HG02798 (cell line): ENCODE results near the gene NPY4R.
"Not testable (repeated sequence)": the region's sequence is repeated elsewhere in the genome, so short reads cannot be mapped to it uniquely, and the experiment has no call there.

Experiments used
- ATAC-seq: cut with Tn5 transposase; IDR thresholded peaks from one replicate; pipeline ENCODE4 v1.9.1; 2021; ENCODE audit warnings: mild to moderate bottlenecking; ENCODE audit not compliant: unreplicated experiment, poor library complexity

Gene NPY4R

GRCh38 chr10:46459579-46459978 is 6.2 kb downstream of the NPY4R start:
- ATAC-seq, result not testable (repeated sequence)

- ATAC-seq, result not testable (repeated sequence)
Observed at GRCh38 chr10:46457071-46457470, 8.7 kb downstream of the NPY4R start.

DNA sequence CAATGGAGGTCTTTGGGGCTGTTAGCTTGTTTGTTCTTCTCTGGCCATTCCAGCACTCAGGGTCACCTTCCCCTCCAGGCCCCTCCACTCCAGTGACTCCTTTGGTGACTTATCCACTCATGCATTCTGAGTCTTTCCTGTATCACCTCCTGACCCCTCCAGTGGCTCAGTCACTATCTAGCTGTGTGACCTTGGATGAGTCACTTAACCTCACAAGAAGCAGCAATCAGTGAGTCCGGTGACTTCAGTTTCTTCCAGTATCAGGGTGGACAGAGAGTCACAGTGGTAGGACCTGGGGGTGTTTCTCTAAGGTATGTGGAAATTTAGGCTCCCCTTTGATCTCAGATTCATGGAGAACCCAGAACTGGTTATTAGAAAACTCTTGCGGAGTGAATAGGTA is 9.8 kb downstream of the NPY4R start:
- not testable (repeated sequence) for ATAC-seq

GRCh38 chr10:46451365-46451764 is 14.4 kb downstream of the NPY4R start:
- not testable (repeated sequence) for ATAC-seq

GRCh38 chr10:46450829-46451228 is 14.9 kb downstream of the NPY4R start:
- ATAC-seq, result not testable (repeated sequence)

DNA sequence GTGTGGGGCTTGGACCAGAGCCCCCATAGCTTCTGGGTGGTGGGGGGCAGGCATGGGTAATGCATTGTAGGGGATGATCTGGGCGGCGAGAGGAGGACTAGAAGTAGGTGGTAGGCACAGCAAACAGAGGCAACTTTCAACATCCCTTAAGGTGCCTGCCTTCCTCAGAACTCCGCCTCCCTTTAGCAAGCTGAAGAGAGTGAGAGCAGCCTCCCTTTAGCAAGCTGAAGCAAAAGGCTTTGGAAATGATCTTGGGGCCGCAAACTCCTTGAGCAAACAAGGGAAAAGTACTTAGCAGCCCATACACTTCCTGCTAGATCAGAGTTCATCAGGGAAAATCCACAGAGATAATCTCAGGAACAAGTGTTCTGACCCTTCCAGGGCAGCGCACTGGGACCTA is 18.3 kb downstream of the NPY4R start:
- ATAC-seq, result not testable (repeated sequence)

- peak; percentile 75 for ATAC-seq
Observed at GRCh38 chr10:46445389-46446122, 20.2 kb downstream of the NPY4R start.

GRCh38 chr10:46443422-46443821 is 22.3 kb downstream of the NPY4R start:
- not testable (repeated sequence) for ATAC-seq

GRCh38 chr10:46442706-46443275 is 23.0 kb downstream of the NPY4R start:
- ATAC-seq, result not testable (repeated sequence)

GRCh38 chr10:46441837-46442278 is 23.9 kb downstream of the NPY4R start:
- not testable (repeated sequence) for ATAC-seq

DNA sequence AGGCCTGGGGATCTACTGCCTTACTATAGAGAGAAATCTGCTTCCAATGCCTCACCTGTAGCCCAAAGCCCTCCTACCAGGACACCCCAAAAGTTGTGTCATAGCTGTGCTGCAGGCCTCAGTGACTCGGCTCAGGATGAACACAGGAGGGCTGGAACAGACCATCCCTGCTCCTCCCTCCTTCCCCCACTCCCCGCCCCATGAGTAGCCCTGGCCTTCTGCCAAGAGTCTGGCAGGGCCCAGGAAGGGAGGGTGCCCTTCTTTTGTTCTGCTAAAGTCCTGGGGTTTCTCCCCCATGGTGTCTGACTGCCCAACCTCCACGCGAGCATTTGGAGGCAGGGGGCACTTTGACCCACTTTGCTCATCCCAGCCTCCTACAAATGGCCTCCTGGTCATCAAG is 24.8 kb downstream of the NPY4R start:
- ATAC-seq, result not testable (repeated sequence)

- ATAC-seq, result not testable (repeated sequence)
Observed at GRCh38 chr10:46423550-46423949, 42.2 kb downstream of the NPY4R start.

DNA sequence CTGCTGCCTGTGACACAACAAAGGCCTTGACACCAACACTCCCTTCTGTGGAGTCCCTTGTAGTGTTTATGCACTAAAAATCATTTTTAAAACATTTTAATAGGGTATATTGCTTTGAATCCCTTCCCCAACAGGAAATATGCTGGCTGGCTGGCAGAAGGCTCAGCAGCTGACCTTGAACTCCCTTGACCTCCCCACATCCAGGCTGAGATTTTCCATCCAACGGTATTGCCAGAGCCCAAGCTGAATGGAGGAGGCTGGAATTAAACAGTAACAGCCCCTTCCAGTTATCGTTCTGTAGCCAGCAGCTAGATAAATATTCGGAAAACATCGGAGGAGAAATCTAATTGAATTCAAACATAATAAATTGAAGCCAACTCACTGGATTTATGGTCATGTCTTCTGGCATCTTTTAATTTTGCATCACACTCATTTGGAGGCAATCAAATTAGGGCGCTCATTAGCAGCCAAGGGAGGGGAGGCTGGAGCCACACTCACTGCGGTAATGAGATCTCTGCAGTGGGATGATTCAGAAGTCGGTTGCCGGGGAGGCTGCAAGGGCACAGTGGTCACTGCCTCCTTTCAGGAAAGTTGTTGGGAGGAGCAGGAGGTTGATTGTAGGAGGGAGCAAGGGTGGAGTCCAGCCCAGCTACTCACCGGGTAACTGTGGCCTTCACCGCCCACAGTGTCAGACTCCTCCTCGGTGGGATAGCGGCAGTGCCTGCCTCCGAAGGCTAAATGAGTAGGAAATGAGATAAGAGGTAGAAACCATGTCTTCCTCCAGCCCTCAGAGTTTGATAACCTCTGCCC is 46.0 kb downstream of the NPY4R start:
- not testable (repeated sequence) for ATAC-seq

DNA sequence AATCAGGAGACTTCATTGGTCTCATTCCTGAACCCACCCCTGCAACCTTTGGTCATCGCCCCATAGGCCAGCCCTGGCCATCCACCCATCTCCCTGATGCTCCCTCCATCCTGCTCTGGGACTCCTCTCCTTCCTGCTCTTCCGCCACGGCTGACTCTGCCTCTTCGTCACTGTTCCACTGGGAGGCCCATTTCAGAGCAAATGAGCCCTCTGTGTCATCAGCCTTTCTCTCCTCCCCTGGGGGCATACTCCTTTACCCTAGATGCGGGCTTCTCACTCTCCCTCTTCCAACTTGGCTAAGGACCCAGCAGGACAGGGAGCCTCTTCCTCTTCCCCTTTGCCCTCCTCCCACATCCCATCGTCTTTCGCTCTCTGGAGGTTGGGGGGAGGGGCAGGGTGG is 47.5 kb downstream of the NPY4R start:
- ATAC-seq, result not testable (repeated sequence)

DNA sequence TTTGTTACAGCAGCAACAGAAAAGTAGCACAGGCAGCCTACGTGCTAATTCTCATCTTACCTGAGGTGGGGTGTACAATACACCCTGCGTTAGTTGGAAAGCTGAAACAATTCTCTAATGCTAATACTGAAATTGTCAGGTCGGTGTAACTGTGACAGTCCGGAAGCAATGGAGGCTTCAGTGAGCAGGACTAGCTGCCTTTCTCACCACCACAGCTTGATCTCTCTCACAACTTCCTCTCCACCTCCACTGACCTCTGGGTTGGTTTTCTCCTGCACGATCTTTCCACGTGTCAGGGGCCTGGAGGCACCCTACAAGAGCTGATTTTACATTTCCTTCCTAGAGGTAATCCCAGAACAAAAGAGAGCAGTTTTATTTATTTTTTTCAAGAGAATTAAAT is 50.5 kb downstream of the NPY4R start:
- peak; percentile 53 for ATAC-seq

DNA sequence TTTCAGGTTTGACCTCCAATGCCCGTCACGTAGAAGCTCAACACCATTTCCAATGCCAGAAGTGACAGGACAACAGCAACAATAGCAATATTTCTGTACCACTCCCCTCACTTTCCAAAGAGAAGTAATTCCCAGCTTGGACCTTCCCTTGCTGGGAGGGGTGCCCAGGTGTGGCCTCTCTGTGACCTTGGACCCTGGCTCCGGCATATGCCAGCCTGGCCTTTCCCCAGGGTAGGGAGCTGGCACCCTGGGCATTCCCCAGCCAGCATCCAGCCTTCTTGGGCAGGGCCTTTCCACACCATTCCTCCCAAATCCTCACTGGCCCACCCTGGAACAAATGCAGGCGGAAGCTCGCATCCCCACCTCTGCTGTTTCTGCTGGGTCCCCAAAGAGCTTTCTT is 53.1 kb downstream of the NPY4R start:
- not testable (repeated sequence) for ATAC-seq

DNA sequence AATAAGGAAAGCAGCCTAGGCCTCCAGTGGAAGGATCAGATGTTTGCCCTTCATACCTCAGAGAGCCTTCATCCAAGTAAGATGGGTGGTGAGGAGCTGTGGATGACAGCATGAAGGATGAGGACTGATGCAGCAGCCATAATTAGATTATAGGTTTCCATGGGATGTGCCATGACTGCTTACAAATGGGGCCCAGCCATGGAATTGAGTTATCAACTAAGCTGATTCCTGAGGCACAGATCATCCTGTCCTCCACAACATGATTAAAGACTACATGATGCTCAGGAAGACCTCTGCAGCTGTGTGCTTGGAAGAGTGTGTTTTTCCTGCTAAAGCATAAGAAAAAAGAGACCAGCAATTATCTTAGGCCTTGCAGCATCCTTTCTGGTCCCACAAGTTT is 54.6 kb downstream of the NPY4R start:
- ATAC-seq, result not testable (repeated sequence)
